ENCODE measurements around the gene NFYA. TPM values are rescaled to one million over a fixed set of nuclear protein-coding genes. Genes with fewer than 3 reads are reported as not detected.

Gene NFYA
- total RNA-seq, 1 donor from 2014 or later = 40.4 TPM

DNA sequence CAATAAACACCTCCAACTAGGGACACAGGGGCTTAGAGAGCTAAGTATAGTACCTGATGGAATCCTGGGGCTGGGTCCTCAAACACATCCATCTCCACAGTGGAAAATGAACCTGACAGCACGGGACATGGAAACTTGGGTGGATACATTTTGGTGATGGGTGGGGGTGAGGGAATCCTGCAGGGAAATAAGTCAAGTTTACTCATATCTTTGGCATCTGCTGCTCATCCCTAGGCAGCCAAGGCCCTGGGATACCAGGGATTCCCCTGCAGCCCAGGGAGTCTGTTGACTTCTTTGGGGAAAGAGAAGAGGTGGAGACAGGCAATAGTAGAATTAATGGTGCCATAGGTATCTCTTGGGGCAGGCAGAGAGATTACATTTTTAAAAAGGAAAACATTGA is 13.2 kb upstream of the NFYA start:
- Mint-ChIP-seq H3K4me1 (ENCODE audit: unreplicated experiment) (peaks cover 5% of the 10 kb centered on the region), H3K27ac (no peak overlapping the region), H3K9me3 (no peaks in the 10 kb centered on the region), H3K27me3 (no peaks in the 10 kb centered on the region), H3K36me3 (no peaks in the 10 kb centered on the region), H3K4me3 (no peak overlapping the region)
- TF ChIP-seq, protein P1, sequence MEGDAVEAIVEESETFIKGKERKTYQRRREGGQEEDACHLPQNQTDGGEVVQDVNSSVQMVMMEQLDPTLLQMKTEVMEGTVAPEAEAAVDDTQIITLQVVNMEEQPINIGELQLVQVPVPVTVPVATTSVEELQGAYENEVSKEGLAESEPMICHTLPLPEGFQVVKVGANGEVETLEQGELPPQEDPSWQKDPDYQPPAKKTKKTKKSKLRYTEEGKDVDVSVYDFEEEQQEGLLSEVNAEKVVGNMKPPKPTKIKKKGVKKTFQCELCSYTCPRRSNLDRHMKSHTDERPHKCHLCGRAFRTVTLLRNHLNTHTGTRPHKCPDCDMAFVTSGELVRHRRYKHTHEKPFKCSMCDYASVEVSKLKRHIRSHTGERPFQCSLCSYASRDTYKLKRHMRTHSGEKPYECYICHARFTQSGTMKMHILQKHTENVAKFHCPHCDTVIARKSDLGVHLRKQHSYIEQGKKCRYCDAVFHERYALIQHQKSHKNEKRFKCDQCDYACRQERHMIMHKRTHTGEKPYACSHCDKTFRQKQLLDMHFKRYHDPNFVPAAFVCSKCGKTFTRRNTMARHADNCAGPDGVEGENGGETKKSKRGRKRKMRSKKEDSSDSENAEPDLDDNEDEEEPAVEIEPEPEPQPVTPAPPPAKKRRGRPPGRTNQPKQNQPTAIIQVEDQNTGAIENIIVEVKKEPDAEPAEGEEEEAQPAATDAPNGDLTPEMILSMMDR (conservative IDR thresholded peaks at IDR 0.05) = no peak
- DNase-seq (ENCODE audit: extremely low spot score, unreplicated experiment) = no peak

- H3K27me3 Mint-ChIP-seq = no peaks in the 10 kb centered on the region
- DNase-seq (ENCODE audit: extremely low spot score, unreplicated experiment) = no peak
- no peaks in the 10 kb centered on the region for H3K36me3 Mint-ChIP-seq
- TF ChIP-seq, protein P1 (conservative IDR thresholded peaks at IDR 0.05) = no peak
- H3K27ac Mint-ChIP-seq = no peak overlapping the region
- no peaks in the 10 kb centered on the region for H3K9me3 Mint-ChIP-seq
- H3K4me3 Mint-ChIP-seq = no peak overlapping the region
- H3K4me1 Mint-ChIP-seq (ENCODE audit: unreplicated experiment) = peaks cover 5% of the 10 kb centered on the region
Measured at GRCh38 chr6:41061196-41061726, 11.5 kb upstream of the NFYA start.

- TF ChIP-seq, protein P1 (conservative IDR thresholded peaks at IDR 0.05) = no peak
- no peaks in the 10 kb centered on the region for H3K36me3 Mint-ChIP-seq
- H3K27ac Mint-ChIP-seq = no peak overlapping the region
- no peaks in the 10 kb centered on the region for H3K27me3 Mint-ChIP-seq
- no peak for DNase-seq (ENCODE audit: extremely low spot score, unreplicated experiment)
- H3K4me1 Mint-ChIP-seq (ENCODE audit: unreplicated experiment) = peaks cover 11% of the 10 kb centered on the region
- no peak overlapping the region for H3K4me3 Mint-ChIP-seq
- no peaks in the 10 kb centered on the region for H3K9me3 Mint-ChIP-seq
Measured at GRCh38 chr6:41062056-41062455, 10.7 kb upstream of the NFYA start.

GRCh38 chr6:41063884-41064285 is 8.9 kb upstream of the NFYA start:
- Mint-ChIP-seq H3K27me3 (no peaks in the 10 kb centered on the region), H3K27ac (peak overlapping the region; percentile 72), H3K36me3 (no peaks in the 10 kb centered on the region), H3K4me3 (no peak overlapping the region), H3K9me3 (no peaks in the 10 kb centered on the region), H3K4me1 (ENCODE audit: unreplicated experiment) (peaks cover 6% of the 10 kb centered on the region)
- TF ChIP-seq, protein P1 (conservative IDR thresholded peaks at IDR 0.05) = no peak
- DNase-seq (ENCODE audit: extremely low spot score, unreplicated experiment) = no peak

DNA sequence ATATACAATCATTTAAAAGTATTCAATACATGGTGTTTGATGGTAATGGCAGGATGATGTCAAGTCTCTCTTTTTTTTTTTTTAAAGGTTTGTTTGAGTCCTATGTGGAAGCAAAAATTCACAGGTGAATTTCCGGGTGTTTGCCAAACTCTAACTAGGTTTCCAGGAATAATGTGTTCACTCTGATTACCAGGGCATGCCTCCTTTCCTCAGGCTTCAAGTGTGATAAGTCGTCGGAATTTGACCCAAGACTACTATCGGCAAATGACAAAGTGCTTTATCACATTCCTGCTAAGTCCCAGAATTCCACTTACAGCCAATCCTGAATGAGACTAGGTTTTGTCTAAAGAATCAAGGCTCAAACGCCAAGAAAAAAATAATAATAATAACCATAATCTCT is 7.9 kb upstream of the NFYA start:
- Mint-ChIP-seq H3K27ac (peak overlapping the region; percentile 72), H3K36me3 (no peaks in the 10 kb centered on the region), H3K27me3 (no peaks in the 10 kb centered on the region), H3K9me3 (no peaks in the 10 kb centered on the region), H3K4me3 (peak overlapping the region; percentile 15), H3K4me1 (ENCODE audit: unreplicated experiment) (peaks cover 6% of the 10 kb centered on the region)
- TF ChIP-seq, protein P1 (conservative IDR thresholded peaks at IDR 0.05) = no peak
- DNase-seq (ENCODE audit: extremely low spot score, unreplicated experiment) = no peak

- H3K36me3 Mint-ChIP-seq = no peaks in the 10 kb centered on the region
- no peak for DNase-seq (ENCODE audit: extremely low spot score, unreplicated experiment)
- H3K4me3 Mint-ChIP-seq = no peak overlapping the region
- H3K4me1 Mint-ChIP-seq (ENCODE audit: unreplicated experiment) = peaks cover 8% of the 10 kb centered on the region
- no peaks in the 10 kb centered on the region for H3K27me3 Mint-ChIP-seq
- peak overlapping the region; percentile 75 for H3K27ac Mint-ChIP-seq
- H3K9me3 Mint-ChIP-seq = no peaks in the 10 kb centered on the region
- TF ChIP-seq, protein P1 (conservative IDR thresholded peaks at IDR 0.05) = no peak
Measured at GRCh38 chr6:41065550-41066026, 7.2 kb upstream of the NFYA start.

Measured in type B pancreatic cell (in vitro differentiated cells).